ENCODE measurements around the gene BARX2.

GRCh38 chr11:129418039-129418438 is 42.4 kb downstream of the BARX2 start:
- TF ChIP-seq, protein P1, sequence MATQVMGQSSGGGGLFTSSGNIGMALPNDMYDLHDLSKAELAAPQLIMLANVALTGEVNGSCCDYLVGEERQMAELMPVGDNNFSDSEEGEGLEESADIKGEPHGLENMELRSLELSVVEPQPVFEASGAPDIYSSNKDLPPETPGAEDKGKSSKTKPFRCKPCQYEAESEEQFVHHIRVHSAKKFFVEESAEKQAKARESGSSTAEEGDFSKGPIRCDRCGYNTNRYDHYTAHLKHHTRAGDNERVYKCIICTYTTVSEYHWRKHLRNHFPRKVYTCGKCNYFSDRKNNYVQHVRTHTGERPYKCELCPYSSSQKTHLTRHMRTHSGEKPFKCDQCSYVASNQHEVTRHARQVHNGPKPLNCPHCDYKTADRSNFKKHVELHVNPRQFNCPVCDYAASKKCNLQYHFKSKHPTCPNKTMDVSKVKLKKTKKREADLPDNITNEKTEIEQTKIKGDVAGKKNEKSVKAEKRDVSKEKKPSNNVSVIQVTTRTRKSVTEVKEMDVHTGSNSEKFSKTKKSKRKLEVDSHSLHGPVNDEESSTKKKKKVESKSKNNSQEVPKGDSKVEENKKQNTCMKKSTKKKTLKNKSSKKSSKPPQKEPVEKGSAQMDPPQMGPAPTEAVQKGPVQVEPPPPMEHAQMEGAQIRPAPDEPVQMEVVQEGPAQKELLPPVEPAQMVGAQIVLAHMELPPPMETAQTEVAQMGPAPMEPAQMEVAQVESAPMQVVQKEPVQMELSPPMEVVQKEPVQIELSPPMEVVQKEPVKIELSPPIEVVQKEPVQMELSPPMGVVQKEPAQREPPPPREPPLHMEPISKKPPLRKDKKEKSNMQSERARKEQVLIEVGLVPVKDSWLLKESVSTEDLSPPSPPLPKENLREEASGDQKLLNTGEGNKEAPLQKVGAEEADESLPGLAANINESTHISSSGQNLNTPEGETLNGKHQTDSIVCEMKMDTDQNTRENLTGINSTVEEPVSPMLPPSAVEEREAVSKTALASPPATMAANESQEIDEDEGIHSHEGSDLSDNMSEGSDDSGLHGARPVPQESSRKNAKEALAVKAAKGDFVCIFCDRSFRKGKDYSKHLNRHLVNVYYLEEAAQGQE (IDR thresholded peaks at IDR 0.05; ENCODE audit: low read depth): no peak
- TF ChIP-seq YY1 (IDR thresholded peaks at IDR 0.05; ENCODE audit: low read depth): no peak
- TF ChIP-seq EGR1 (IDR thresholded peaks at IDR 0.05): no peak
- no peak for TF ChIP-seq EP300 (IDR thresholded peaks at IDR 0.05; ENCODE audit: borderline replicate concordance)
- TF ChIP-seq, protein P2, sequence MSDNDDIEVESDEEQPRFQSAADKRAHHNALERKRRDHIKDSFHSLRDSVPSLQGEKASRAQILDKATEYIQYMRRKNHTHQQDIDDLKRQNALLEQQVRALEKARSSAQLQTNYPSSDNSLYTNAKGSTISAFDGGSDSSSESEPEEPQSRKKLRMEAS (IDR thresholded peaks at IDR 0.05): no peak
- TF ChIP-seq TCF12 (IDR thresholded peaks at IDR 0.05; ENCODE audit: low read depth): no peak
- TF ChIP-seq CREB1 (IDR thresholded peaks at IDR 0.05; ENCODE audit: low read depth): no peak
- no peak for TF ChIP-seq CEBPB (IDR thresholded peaks at IDR 0.05)
- TF ChIP-seq, protein P3, sequence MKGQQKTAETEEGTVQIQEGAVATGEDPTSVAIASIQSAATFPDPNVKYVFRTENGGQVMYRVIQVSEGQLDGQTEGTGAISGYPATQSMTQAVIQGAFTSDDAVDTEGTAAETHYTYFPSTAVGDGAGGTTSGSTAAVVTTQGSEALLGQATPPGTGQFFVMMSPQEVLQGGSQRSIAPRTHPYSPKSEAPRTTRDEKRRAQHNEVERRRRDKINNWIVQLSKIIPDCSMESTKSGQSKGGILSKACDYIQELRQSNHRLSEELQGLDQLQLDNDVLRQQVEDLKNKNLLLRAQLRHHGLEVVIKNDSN (IDR thresholded peaks at IDR 0.05): no peak
- no peak for TF ChIP-seq NFIC (IDR thresholded peaks at IDR 0.05)

Data from Ishikawa (cell line).